Camera-type eye (tissue), 1 donor: ENCODE measurements around the gene SCP2. TPM values are rescaled to one million over a fixed set of nuclear protein-coding genes. Genes with fewer than 3 reads are reported as not detected.

Experiments used
- total RNA-seq: library from RNA; depleted of rRNA; stranded (reverse); fragments of >200 nt; gene quantifications from one replicate; pipeline ENCODE4 v1.2.3, GENCODE V29; 2014

The SCP2 gene, protein sequence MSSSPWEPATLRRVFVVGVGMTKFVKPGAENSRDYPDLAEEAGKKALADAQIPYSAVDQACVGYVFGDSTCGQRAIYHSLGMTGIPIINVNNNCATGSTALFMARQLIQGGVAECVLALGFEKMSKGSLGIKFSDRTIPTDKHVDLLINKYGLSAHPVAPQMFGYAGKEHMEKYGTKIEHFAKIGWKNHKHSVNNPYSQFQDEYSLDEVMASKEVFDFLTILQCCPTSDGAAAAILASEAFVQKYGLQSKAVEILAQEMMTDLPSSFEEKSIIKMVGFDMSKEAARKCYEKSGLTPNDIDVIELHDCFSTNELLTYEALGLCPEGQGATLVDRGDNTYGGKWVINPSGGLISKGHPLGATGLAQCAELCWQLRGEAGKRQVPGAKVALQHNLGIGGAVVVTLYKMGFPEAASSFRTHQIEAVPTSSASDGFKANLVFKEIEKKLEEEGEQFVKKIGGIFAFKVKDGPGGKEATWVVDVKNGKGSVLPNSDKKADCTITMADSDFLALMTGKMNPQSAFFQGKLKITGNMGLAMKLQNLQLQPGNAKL
- total RNA-seq = 111 TPM

DNA sequence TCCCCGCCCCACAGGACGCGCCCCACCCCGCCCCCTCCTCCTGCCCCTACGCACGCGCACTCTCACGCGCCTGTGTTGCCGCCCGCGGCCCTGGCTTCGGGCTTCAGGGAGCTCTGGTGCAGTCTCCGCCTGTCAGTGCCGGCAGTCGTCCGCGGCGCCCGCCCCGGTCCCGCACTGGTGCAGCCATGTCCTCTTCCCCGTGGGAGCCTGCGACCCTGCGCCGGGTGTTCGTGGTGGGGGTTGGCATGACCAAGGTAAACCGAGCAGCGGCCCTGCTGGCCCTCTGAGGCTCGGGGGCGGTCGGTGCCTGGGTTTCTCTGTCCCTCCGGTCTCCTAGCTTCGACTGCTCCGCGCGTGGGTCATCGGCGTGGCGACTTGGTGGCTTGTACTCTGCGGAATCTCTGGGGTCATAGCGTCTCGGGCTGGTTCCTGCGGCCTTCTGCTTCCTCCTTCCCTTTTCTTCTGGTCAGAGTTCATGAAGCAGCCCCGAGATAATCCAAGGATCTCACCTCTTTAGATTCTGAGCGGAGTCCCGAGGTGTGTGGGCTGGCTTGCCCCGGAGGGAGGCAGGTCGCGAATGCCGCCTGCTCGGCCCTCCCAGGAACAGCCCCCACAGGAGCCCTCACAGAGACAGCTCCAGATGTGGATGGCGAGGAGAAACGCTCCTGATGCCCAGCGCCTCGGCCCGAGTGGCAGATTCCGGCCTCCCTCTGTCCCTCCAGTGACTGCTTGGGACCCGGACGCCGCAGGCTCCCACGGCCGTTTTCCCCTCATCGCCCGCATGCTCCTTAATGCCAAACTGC lies at the start of gene SCP2:
Gene SCP2 (plus strand): TSS at position 65 of the 803 bp plus-strand sequence. CDS start 121 bp downstream, at position 186.

DNA sequence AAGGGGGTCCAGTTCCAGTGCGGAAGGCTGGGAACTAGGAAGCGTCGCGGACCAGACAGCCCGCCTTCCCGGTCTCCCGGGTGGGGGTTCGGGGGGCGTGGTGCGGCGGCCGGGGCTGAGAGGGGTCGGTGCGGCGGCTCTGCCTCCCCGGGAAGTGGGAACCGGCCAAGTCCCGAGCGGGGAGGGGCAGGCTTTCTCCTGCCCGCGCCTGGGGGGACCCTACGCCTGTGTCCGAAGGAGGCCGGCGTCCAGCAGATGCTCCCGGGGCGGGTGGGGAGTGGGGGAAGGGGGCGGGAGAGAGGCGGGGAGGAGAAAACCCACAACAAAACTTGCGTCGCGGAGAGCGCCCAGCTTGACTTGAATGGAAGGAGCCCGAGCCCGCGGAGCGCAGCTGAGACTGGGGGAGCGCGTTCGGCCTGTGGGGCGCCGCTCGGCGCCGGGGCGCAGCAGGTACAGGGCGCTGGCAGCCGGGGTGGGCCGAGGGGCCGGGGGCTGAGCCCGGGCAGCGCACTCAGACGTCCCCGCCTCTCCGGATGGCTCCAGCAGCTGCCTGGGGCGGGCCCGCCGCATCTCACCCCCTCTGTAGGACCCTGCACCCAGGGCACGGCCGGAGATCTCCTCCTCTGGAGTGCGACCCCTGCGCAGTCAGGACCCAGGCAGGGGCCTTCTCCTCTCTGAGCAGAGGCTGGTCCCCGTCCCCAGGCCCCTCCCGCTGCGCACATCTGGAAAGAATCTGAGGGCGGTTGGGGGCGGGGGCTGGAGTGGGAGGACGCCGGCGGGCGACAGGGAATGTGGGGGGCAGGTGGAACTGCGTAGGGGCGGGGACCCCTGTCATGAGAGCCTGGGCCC lies 135.0 kb downstream of the SCP2 start, which contains the start of gene PODN:
Gene PODN (plus strand): TSS at position 355 of the 849 bp plus-strand sequence. CDS start 7,643 bp downstream, outside the sequence.

Other genes starting within 250 kb of the SCP2 start
- 11.2 TPM for gene COA7, start 228.9 kb upstream of the SCP2 start, total RNA-seq
- 112 TPM for gene ZYG11B, start 200.8 kb upstream of the SCP2 start, total RNA-seq
- 0.38 TPM for gene ZYG11A, start 84.5 kb upstream of the SCP2 start, total RNA-seq
- 47.3 TPM for gene ECHDC2, start 5.5 kb upstream of the SCP2 start, total RNA-seq
- 17.1 TPM for gene PODN, start 134.9 kb downstream of the SCP2 start, total RNA-seq
- gene SLC1A7, start 215.4 kb downstream of the SCP2 start, total RNA-seq = 148 TPM